CD4-positive, alpha-beta T cell treated with Interleukin-15 for 4 hours (primary cell): ENCODE results near the gene PPP1R15A.
A peak's percentile ranks its signal among the peaks of the same experiment; 100 is the strongest.
"Not testable (repeated sequence)": the region's sequence is repeated elsewhere in the genome, so short reads cannot be mapped to it uniquely, and the experiment has no call there.

ENCODE experiments used
- DNase-seq: peaks from one replicate; pipeline ENCODE4 v3.0.0-alpha.2; 2020; ENCODE audit warnings: low spot score

Gene PPP1R15A

GRCh38 chr19:48859711-48860572 is 12.3 kb upstream of the PPP1R15A start:
- no peak for DNase-seq

GRCh38 chr19:48861313-48861712 is 10.9 kb upstream of the PPP1R15A start:
- no peak for DNase-seq

GRCh38 chr19:48862827-48863226 is 9.4 kb upstream of the PPP1R15A start:
- no peak for DNase-seq

DNA sequence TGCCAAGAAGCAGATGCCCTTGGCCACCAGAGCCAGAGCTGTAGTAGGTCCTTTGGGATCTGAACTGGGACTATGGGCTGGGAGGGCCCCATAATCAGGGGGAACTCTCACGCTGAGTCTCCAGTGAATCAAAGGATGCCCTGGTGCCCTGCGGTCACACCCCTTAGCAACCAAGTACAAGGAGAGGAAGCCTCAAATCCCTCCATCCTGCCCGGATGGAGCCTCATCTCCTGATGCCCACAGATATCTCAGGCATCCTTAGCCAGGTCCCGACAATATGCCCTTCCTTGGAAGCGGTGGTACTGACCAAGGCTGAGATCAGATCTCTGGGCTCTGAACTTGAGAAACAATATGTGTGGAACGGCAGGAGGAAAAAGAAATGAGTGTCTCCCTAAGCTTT is 5.5 kb upstream of the PPP1R15A start:
- no peak for DNase-seq

DNA sequence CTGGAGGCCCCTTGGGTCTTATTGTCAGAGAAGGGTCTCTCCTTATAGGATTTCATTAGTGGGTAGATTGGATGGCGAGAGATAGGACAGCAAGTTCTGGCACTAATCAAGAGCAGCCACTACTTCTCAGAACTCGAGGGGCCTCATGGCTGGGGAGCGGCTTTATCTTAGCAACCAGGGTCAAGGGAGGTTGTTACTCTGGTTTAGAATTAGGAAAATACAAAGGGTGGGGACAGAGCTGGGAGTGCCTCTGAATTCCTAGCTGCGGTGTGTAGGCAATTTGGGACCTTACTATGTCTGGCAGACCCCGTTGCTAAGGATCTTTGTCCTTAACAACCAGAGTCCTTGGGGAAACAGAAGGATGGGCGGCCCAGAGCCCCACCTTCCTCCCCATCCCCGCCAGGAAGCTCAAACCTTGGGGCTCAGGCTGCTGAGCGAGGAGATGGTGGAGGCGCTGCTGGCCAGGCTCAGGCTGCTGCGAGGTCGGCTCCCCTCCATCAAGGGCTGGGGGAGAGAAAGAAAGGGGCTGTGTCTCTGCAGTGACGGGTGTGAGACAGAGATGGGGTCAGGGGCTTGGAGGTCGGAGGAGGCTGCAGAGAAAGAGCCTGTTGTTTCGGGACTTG is 5.0 kb upstream of the PPP1R15A start:
- no peak for DNase-seq

DNA sequence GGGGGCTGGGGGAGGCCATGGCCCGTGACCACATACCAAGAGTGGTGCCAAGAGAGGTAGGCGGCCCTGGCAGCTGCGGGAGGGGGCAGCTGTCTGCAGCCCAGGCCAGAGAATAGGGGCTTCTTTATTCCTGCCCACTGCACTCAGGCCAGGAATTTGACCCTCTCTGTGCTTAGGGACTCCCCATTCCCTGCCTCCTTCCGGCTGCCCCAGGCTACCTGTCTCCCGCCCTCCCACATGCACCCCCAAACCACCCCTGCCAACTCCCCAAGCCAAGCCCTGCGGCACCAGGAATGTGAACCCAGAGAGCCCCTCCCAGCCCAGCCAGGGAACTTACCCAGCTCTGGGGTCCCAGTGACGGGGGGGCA is 4.5 kb upstream of the PPP1R15A start:
- DNase-seq, result no peak

GRCh38 chr19:48868114-48868886 is 3.9 kb upstream of the PPP1R15A start, which contains the start of gene PLEKHA4:
PLEKHA4 (minus strand) TSS chr19:48868617; CDS start chr19:48867620, 997 bp downstream.
- no peak for DNase-seq

- DNase-seq, result no peak
These were observed 2.2 kb upstream of the PPP1R15A start for GRCh38 chr19:48870048-48870447.

GRCh38 chr19:48871471-48872181 is 595 bp upstream of the PPP1R15A start:
- not testable (repeated sequence) for DNase-seq

- DNase-seq, result peak; percentile 85
These were observed 759 bp downstream of the PPP1R15A start for GRCh38 chr19:48872884-48873475.

DNA sequence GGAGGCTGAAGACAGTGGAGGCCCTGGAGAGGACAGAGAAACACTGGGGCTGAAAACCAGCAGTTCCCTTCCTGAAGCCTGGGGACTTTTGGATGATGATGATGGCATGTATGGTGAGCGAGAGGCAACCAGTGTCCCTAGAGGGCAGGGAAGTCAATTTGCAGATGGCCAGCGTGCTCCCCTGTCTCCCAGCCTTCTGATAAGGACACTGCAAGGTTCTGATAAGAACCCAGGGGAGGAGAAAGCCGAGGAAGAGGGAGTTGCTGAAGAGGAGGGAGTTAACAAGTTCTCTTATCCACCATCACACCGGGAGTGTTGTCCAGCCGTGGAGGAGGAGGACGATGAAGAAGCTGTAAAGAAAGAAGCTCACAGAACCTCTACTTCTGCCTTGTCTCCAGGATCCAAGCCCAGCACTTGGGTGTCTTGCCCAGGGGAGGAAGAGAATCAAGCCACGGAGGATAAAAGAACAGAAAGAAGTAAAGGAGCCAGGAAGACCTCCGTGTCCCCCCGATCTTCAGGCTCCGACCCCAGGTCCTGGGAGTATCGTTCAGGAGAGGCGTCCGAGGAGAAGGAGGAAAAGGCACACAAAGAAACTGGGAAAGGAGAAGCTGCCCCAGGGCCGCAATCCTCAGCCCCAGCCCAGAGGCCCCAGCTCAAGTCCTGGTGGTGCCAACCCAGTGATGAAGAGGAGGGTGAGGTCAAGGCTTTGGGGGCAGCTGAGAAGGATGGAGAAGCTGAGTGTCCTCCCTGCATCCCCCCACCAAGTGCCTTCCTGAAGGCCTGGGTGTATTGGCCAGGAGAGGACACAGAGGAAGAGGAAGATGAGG is 1.5 kb downstream of the PPP1R15A start:
- no peak for DNase-seq

- DNase-seq, result no peak
These were observed 2.3 kb downstream of the PPP1R15A start for GRCh38 chr19:48874303-48875135.

- DNase-seq, result peak; percentile 55
These were observed 4.1 kb downstream of the PPP1R15A start for GRCh38 chr19:48876043-48876981.

- DNase-seq, result no peak
These were observed 5.6 kb downstream of the PPP1R15A start for GRCh38 chr19:48877855-48878195.

- DNase-seq, result peak; percentile 46
These were observed 6.2 kb downstream of the PPP1R15A start for GRCh38 chr19:48878196-48879024.

DNA sequence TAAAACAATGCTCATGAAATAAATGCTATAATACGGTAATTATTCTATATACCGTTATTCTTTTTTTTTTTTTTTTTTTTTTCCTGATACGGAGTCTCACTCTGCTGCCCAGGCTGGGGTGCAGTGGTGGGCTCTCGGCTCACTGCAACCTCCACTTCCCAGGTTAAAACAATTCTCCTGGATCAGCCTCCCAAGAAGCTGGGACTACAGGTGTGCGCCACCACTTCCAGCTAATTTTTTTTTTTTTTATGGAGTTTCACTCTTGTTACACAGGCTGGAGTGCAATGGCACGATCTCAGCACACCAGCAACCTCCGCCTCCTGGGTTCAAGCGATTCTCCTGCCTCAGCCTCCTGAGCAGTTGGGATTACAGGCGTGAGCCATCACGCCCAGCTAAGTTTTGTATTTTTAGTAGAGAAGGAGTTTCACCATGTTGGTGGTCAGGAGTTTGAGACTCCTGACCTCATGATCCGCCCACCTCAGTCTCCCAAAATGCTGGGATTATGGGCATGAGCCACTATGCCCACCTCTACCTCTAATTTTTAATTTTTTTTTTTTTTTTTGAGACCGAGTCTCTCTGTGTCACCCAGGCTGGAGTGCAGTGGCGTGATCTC is 6.9 kb downstream of the PPP1R15A start:
- no peak for DNase-seq

DNA sequence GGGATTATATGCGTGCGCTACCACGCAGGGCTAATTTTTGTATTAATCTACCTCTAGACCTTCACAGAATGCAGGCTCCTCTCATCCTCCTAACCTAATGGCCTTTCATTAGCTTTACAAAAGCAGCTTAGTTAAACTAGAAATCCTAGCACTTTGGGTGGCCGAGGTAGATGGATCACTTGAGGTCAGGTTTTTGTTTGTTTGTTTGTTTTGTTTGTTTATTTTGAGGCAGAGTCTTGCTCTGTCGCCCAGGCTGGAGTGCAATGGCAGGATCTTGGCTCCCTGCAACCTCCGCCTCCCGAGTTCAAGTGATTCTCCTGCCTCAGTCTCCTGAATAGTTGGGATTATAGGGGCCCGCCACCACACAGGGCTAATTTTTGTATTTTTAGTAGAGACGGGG is 7.5 kb downstream of the PPP1R15A start:
- not testable (repeated sequence) for DNase-seq
